ENCODE measurements around the gene COLEC12. TPM values are rescaled to one million over a fixed set of nuclear protein-coding genes. Genes with fewer than 3 reads are reported as not detected.

COLEC12 gene
- polyA plus RNA-seq, 3 donors: 0.21 to 0.47 (median 0.35) TPM

GRCh38 chr18:507636-508035, 7.1 kb upstream of the COLEC12 start:
- no peaks in the 10 kb centered on the region for H3K36me3 Mint-ChIP-seq
- no peak overlapping the region for H3K27ac Mint-ChIP-seq
- Histone ChIP-seq H3K4me2 (replicated peaks; ENCODE audit: extremely low read depth, low read length, poor library complexity, severe bottlenecking) (no peak overlapping the region), H3K9ac (ENCODE audit: insufficient read depth, low read length, poor library complexity, severe bottlenecking) (no peak overlapping the region), H3K4me1 (ENCODE audit: control insufficient read depth in 1 of 2, insufficient read depth in 2 of 2, low read length in 2 of 2) (no peaks in the 10 kb centered on the region), H2AFZ (ENCODE audit: insufficient read depth, low read depth, low read length, poor library complexity, severe bottlenecking) (no peak overlapping the region), H3K27ac (ENCODE audit: low read depth in 1 of 2, low read length in 2 of 2) (no peak overlapping the region), H4K20me1 (ENCODE audit: insufficient read depth, low read length) (no peaks in the 10 kb centered on the region), H3K36me3 (replicated peaks in 1 of 2; ENCODE audit: control insufficient read depth in 1 of 2, insufficient read depth in 2 of 2, low read length in 2 of 2) (no peaks in the 10 kb centered on the region), H3K9me3 (replicated peaks in 1 of 2; ENCODE audit: control insufficient read depth in 1 of 2, insufficient read depth in 1 of 2, low read length in 2 of 2) (no peaks in the 10 kb centered on the region), H3K27me3 (ENCODE audit: control insufficient read depth in 2 of 2, insufficient read depth in 2 of 2, low read length in 2 of 2) (peaks cover under 1 to 14% of the 10 kb centered on the region in 2 donors), H3K4me3 (replicated peaks in 1 of 3; ENCODE audit: low read depth in 2 of 3, low read length in 3 of 3) (no peak overlapping the region), H3K79me2 (ENCODE audit: insufficient read depth, low read length) (no peaks in the 10 kb centered on the region)
- intact Hi-C loops (cut with micrococcal nuclease): no loop called here
- peaks cover 19 to 27% (median 25%) of the 10 kb centered on the region in 3 donors for H3K27me3 Mint-ChIP-seq (ENCODE audit: low read depth in 3 of 3)
- peaks cover 0 to 4% (median 2%) of the 10 kb centered on the region in 7 donors for H3K9me3 Mint-ChIP-seq
- WGBS (ENCODE audit: insufficient coverage): 100% methylated on average over 1 of the region's 3 CpGs
- no peak overlapping the region for H3K4me3 Mint-ChIP-seq
- no peaks in the 10 kb centered on the region for H3K4me1 Mint-ChIP-seq
- DNase-seq: no peak
- TF ChIP-seq CTCF (IDR thresholded peaks at IDR 0.05): no peak

- H3K36me3 ChIP-seq (replicated peaks in 1 of 2; ENCODE audit: control insufficient read depth in 1 of 2, insufficient read depth in 2 of 2, low read length in 2 of 2): no peaks in the 10 kb centered on the region
- no peak overlapping the region for H2AFZ ChIP-seq (ENCODE audit: insufficient read depth, low read depth, low read length, poor library complexity, severe bottlenecking)
- intact Hi-C loops (cut with micrococcal nuclease): no loop called here
- no peak overlapping the region for H3K4me3 Mint-ChIP-seq
- H3K9ac ChIP-seq (ENCODE audit: insufficient read depth, low read length, poor library complexity, severe bottlenecking): no peak overlapping the region
- no peaks in the 10 kb centered on the region for H4K20me1 ChIP-seq (ENCODE audit: insufficient read depth, low read length)
- H3K9me3 ChIP-seq (replicated peaks in 1 of 2; ENCODE audit: control insufficient read depth in 1 of 2, insufficient read depth in 1 of 2, low read length in 2 of 2): no peaks in the 10 kb centered on the region
- H3K4me2 ChIP-seq (replicated peaks; ENCODE audit: extremely low read depth, low read length, poor library complexity, severe bottlenecking): no peak overlapping the region
- H3K36me3 Mint-ChIP-seq: no peaks in the 10 kb centered on the region
- no peak overlapping the region for H3K27ac ChIP-seq (ENCODE audit: low read depth in 1 of 2, low read length in 2 of 2)
- no peak overlapping the region for H3K27ac Mint-ChIP-seq
- peaks cover 0 to 3% (median 0%) of the 10 kb centered on the region in 7 donors for H3K9me3 Mint-ChIP-seq
- no peaks in the 10 kb centered on the region for H3K4me1 ChIP-seq (ENCODE audit: control insufficient read depth in 1 of 2, insufficient read depth in 2 of 2, low read length in 2 of 2)
- H3K27me3 Mint-ChIP-seq (ENCODE audit: low read depth in 3 of 3): peaks cover 27 to 35% (median 34%) of the 10 kb centered on the region in 3 donors
- no peaks in the 10 kb centered on the region for H3K79me2 ChIP-seq (ENCODE audit: insufficient read depth, low read length)
- no peak for TF ChIP-seq CTCF (IDR thresholded peaks at IDR 0.05)
- no peaks in the 10 kb centered on the region for H3K4me1 Mint-ChIP-seq
- peaks cover 6 to 23% of the 10 kb centered on the region in 2 donors for H3K27me3 ChIP-seq (ENCODE audit: control insufficient read depth in 2 of 2, insufficient read depth in 2 of 2, low read length in 2 of 2)
- H3K4me3 ChIP-seq (replicated peaks in 1 of 3; ENCODE audit: low read depth in 2 of 3, low read length in 3 of 3): no peak overlapping the region
- WGBS (ENCODE audit: insufficient coverage): no CpG with 5 or more reads among the region's 4 CpGs
- no peak for DNase-seq
Measured at GRCh38 chr18:506801-507200, 6.3 kb upstream of the COLEC12 start.

Measured in CD14-positive monocyte (primary cell).